HEK293 (cell line): Measurements from ENCODE around the gene CCNK.

ENCODE experiments used
- CTCF ChIA-PET: fragments of 350-600 bp; formaldehyde crosslinking; extraction: SDS; loops from one replicate; lab custom pipeline; 2021; ENCODE audit warnings: antibody characterized with exemption; lab: Yijun Ruan, JAX
- POLR2A ChIA-PET: fragments of 300-600 bp; formaldehyde crosslinking; extraction: SDS; loops from one replicate; lab custom pipeline; 2020; ENCODE audit warnings: antibody characterized with exemption, inconsistent platforms; lab: Yijun Ruan, JAX
- H3K27ac ChIP-seq: fragments of 200-500 bp; sonication (Bioruptor generic); 2 replicates; pipeline ENCODE4 v1.5.1; 2014; ENCODE audit warnings: low read depth, low read length, control low read depth, inconsistent platforms; ENCODE audit errors: extremely low read depth
- H3K36me3 ChIP-seq, 2 experiments: fragments of 200-500 bp in 1 of 2; sonication (Bioruptor generic) in 1 of 2; 1 replicate in 1 of 2; 2 replicates in 1 of 2; pipeline ENCODE4 v1.5.1; 2014 to 2017; ENCODE audit warnings: inconsistent platforms in 2 of 2, low read length in 2 of 2; ENCODE audit not compliant: control insufficient read depth in 2 of 2, insufficient read depth in 1 of 2
- H3K4me1 ChIP-seq: fragments of 200-500 bp; sonication (Bioruptor generic); 2 replicates; pipeline ENCODE4 v1.5.1; 2014; ENCODE audit warnings: mild to moderate bottlenecking, low read length, inconsistent platforms; ENCODE audit not compliant: control insufficient read depth, insufficient read depth
- H3K4me3 ChIP-seq: 2 replicates; pipeline ENCODE4 v1.5.1; 2011; ENCODE audit warnings: low read depth, mild to moderate bottlenecking, control low read depth, low read length, moderate library complexity
- H3K9me3 ChIP-seq: fragments of 200-500 bp; sonication (Bioruptor generic); 2 replicates; pipeline ENCODE4 v1.5.1; 2014; ENCODE audit warnings: low read depth, low read length, inconsistent platforms; ENCODE audit not compliant: control insufficient read depth, insufficient read depth
- EGR2 ChIP-seq: fragments of 450-650 bp; formaldehyde crosslinking; IDR thresholded peaks from 2 replicates; pipeline ENCODE4 v1.5.1; 2016; ENCODE audit warnings: low read depth, missing biosample characterization, missing genetic modification characterization
- IKZF3 ChIP-seq: fragments of 450-650 bp; IDR thresholded peaks from 2 replicates; pipeline ENCODE4 v1.5.0; 2018; ENCODE audit warnings: missing biosample characterization, mild to moderate bottlenecking, missing genetic modification characterization, moderate library complexity
- KLF1 ChIP-seq: fragments of 450-650 bp; formaldehyde crosslinking; IDR thresholded peaks from 2 replicates; pipeline ENCODE4 v1.5.1; 2016; ENCODE audit warnings: missing biosample characterization, missing genetic modification characterization
- KLF9 ChIP-seq: fragments of 450-650 bp; formaldehyde crosslinking; IDR thresholded peaks from 2 replicates; pipeline ENCODE4 v1.5.1; 2016; ENCODE audit warnings: missing biosample characterization, missing genetic modification characterization, low read depth
- ZNF138 ChIP-seq: fragments of 450-650 bp; formaldehyde crosslinking; IDR thresholded peaks from 2 replicates; pipeline ENCODE4 v1.5.1; 2016; ENCODE audit warnings: missing biosample characterization, missing genetic modification characterization, borderline replicate concordance
- ZNF157 ChIP-seq: fragments of 450-650 bp; formaldehyde crosslinking; IDR thresholded peaks from 2 replicates; pipeline ENCODE4 v1.5.1; 2016; ENCODE audit warnings: missing biosample characterization, missing genetic modification characterization
- ZNF169 ChIP-seq: fragments of 450-650 bp; formaldehyde crosslinking; IDR thresholded peaks from 2 replicates; pipeline ENCODE4 v1.5.1; 2016; ENCODE audit warnings: missing biosample characterization, missing genetic modification characterization
- ZNF274 ChIP-seq, 2 experiments: fragments of 200-500 bp in 1 of 2; fragments of 450-650 bp in 1 of 2; sonication (Bioruptor generic) in 1 of 2; formaldehyde crosslinking in 1 of 2; IDR thresholded peaks; 2 replicates each; pipeline versions ENCODE4 v1.5.1 to v1.6.1; 2014 to 2016; ENCODE audit warnings: borderline replicate concordance in 1 of 2, inconsistent platforms in 1 of 2, low read length in 1 of 2, missing biosample characterization in 1 of 2, missing genetic modification characterization in 1 of 2
- ZNF292 ChIP-seq: fragments of 450-650 bp; formaldehyde crosslinking; IDR thresholded peaks from 2 replicates; pipeline ENCODE4 v1.5.1; 2016; ENCODE audit warnings: low read depth, missing biosample characterization, missing genetic modification characterization, borderline replicate concordance
- ZNF354C ChIP-seq: fragments of 450-650 bp; formaldehyde crosslinking; IDR thresholded peaks from 2 replicates; pipeline ENCODE4 v1.5.1; 2016; ENCODE audit warnings: missing biosample characterization, missing genetic modification characterization, low read depth, borderline replicate concordance
- ZNF366 ChIP-seq: fragments of 450-650 bp; formaldehyde crosslinking; conservative IDR thresholded peaks from 2 replicates; pipeline ENCODE4 v1.5.1; 2016; ENCODE audit warnings: missing biosample characterization, missing genetic modification characterization
- ZNF391 ChIP-seq: fragments of 450-650 bp; formaldehyde crosslinking; IDR thresholded peaks from 2 replicates; pipeline ENCODE4 v1.5.1; 2016; ENCODE audit warnings: low read depth, missing biosample characterization, missing genetic modification characterization, borderline replicate concordance
- ZNF423 ChIP-seq: fragments of 450-650 bp; formaldehyde crosslinking; IDR thresholded peaks from 2 replicates; pipeline ENCODE4 v1.5.1; 2016; ENCODE audit warnings: missing biosample characterization, missing genetic modification characterization
- ZNF530 ChIP-seq: fragments of 450-650 bp; formaldehyde crosslinking; IDR thresholded peaks from 2 replicates; pipeline ENCODE4 v1.5.1; 2016; ENCODE audit warnings: low read depth, missing biosample characterization, missing genetic modification characterization
- ZNF549 ChIP-seq: fragments of 450-650 bp; IDR thresholded peaks from 2 replicates; pipeline ENCODE4 v1.5.1; 2018; ENCODE audit warnings: missing biosample characterization, missing genetic modification characterization, mild to moderate bottlenecking, inconsistent platforms, moderate library complexity
- ZNF571 ChIP-seq: fragments of 450-650 bp; formaldehyde crosslinking; IDR thresholded peaks from 2 replicates; pipeline ENCODE4 v1.5.0; 2017; ENCODE audit warnings: missing biosample characterization, missing genetic modification characterization
- ZNF626 ChIP-seq: fragments of 450-650 bp; sonication (Bioruptor Pico); formaldehyde crosslinking; IDR thresholded peaks from 2 replicates; pipeline ENCODE4 v1.5.1; 2018; ENCODE audit warnings: missing biosample characterization, missing genetic modification characterization, inconsistent platforms
- ZNF658 ChIP-seq: fragments of 450-650 bp; formaldehyde crosslinking; IDR thresholded peaks from 2 replicates; pipeline ENCODE4; 2016; ENCODE audit warnings: missing biosample characterization, missing genetic modification characterization
- ZNF701 ChIP-seq: fragments of 450-650 bp; formaldehyde crosslinking; IDR thresholded peaks from 2 replicates; pipeline ENCODE4 v1.5.1; 2016; ENCODE audit warnings: missing biosample characterization, missing genetic modification characterization
- ZNF76 ChIP-seq: fragments of 450-650 bp; formaldehyde crosslinking; IDR thresholded peaks from 2 replicates; pipeline ENCODE4; 2016; ENCODE audit warnings: low read depth, missing biosample characterization, missing genetic modification characterization, borderline replicate concordance
- ZNF777 ChIP-seq: fragments of 450-650 bp; formaldehyde crosslinking; IDR thresholded peaks from 2 replicates; pipeline ENCODE4 v1.5.1; 2017; ENCODE audit warnings: missing biosample characterization, missing genetic modification characterization, borderline replicate concordance
- ZNF785 ChIP-seq: fragments of 450-650 bp; formaldehyde crosslinking; IDR thresholded peaks from 2 replicates; pipeline ENCODE4 v1.5.1; 2016; ENCODE audit warnings: missing biosample characterization, missing genetic modification characterization
- ZNF830 ChIP-seq: fragments of 450-650 bp; IDR thresholded peaks from 2 replicates; pipeline ENCODE4 v1.5.0; 2018; ENCODE audit warnings: missing biosample characterization, missing genetic modification characterization, low read depth, mild to moderate bottlenecking, moderate library complexity
- TF ChIP-seq, protein P1 (sequence below): fragments of 450-650 bp; formaldehyde crosslinking; IDR thresholded peaks from 2 replicates; pipeline ENCODE4 v1.5.1; 2016; ENCODE audit warnings: missing biosample characterization, missing genetic modification characterization
- TF ChIP-seq, protein P2 (sequence below): fragments of 450-650 bp; formaldehyde crosslinking; IDR thresholded peaks from 2 replicates; pipeline ENCODE4 v1.5.1; 2016; ENCODE audit warnings: missing biosample characterization, missing genetic modification characterization
- TF ChIP-seq, protein P3 (sequence below): fragments of 450-650 bp; formaldehyde crosslinking; IDR thresholded peaks from 2 replicates; pipeline ENCODE4 v1.5.1; 2017; ENCODE audit warnings: missing biosample characterization, missing genetic modification characterization
- TF ChIP-seq, protein P4 (sequence below): sonication (generic); formaldehyde crosslinking; IDR thresholded peaks from 2 replicates; pipeline ENCODE4 v1.8.1; 2022; ENCODE audit warnings: mild to moderate bottlenecking, moderate library complexity, missing genetic modification reagents
- TF ChIP-seq, protein P5 (sequence below): fragments of 450-650 bp; formaldehyde crosslinking; IDR thresholded peaks from 2 replicates; pipeline ENCODE4 v1.5.1; 2016; ENCODE audit warnings: missing biosample characterization, missing genetic modification characterization, borderline replicate concordance
- TF ChIP-seq, protein P6 (sequence below): fragments of 450-650 bp; formaldehyde crosslinking; IDR thresholded peaks from 2 replicates; pipeline ENCODE4 v1.5.1; 2017; ENCODE audit warnings: missing biosample characterization, missing genetic modification characterization

CCNK gene

DNA sequence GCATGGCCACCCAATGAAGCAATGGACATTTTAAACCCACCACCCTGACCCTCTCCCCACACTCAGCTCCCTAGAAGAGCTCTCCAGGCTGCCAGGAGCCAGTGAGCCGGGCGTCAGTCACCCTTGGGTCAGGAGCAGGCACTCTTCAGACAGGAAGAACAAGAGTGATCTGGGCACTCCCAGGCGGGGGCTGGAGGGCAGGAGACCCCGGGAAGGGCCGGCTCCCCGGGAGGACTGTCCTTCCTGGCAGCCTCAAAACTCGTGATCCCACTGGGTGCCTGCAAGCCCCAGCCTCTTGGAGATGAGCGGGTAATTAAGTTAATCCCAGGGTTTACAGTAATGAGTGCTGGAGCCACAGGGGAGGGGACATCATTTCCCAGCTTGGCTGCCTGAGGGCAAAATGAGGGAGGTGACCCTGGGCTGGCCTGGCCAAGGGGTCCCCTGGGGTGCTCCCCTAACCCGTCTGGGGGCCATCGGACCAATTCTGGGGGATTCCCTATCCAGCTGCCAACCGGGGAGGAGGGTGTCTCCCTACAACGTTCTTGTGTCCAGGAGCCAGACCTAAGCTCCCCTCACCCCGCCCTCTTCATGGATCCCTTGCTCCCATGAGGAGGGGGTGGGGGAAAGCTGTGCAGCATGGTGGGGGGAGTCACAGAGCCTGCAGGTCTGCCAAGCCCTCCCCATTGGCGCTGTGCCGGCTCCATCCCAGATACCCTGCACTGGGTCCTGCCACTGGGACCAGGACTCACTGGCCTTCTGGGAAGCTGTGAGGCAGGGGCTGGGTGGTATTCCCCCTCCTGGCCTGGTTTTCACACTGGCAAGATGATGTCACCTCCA lies 59.2 kb downstream of the CCNK start:
- Histone ChIP-seq H3K4me3 (no peak overlapping the region), H3K27ac (no peak overlapping the region), H3K9me3 (no peaks in the 10 kb centered on the region), H3K4me1 (peaks cover 4% of the 10 kb centered on the region), H3K36me3 (no peaks in the 10 kb centered on the region)
- ChIA-PET POLR2A (no interaction called here), CTCF (interaction anchor here (0.6 to 0.7 kb wide), 3 partner anchors 8 to 398 kb away, joined by 3 read pairs; no protein-coding TSS in a partner anchor)
- TF ChIP-seq ZNF76 (tag by site-specific recombination) (peak; percentile 70), ZNF274 (IDR thresholded peaks at IDR 0.05; ENCODE audit: low read length) (no peak), ZNF274 (tag by site-specific recombination; IDR thresholded peaks at IDR 0.05; ENCODE audit: borderline replicate concordance) (no peak), ZNF626 (tag by site-specific recombination) (no peak), IKZF3 (tag by site-specific recombination) (0 out of 2 replicates have a peak, but pooled peaks have one; percentile 24), ZNF571 (tag by site-specific recombination) (no peak), ZNF391 (tag by site-specific recombination) (no peak), ZNF830 (no peak), ZNF157 (tag by site-specific recombination) (no peak), ZNF785 (no peak), ZNF366 (no peak), ZNF549 (tag by site-specific recombination) (no peak), ZNF169 (no peak), ZNF423 (tag by site-specific recombination) (peak; percentile 59; the same call in 1 of the 2 replicates), KLF9 (no peak), ZNF658 (tag by site-specific recombination) (no peak), ZNF701 (tag by site-specific recombination) (no peak), ZNF292 (tag by site-specific recombination) (no peak), KLF1 (tag by site-specific recombination) (no peak), ZNF530 (tag by site-specific recombination) (no peak), ZNF777 (tag by site-specific recombination) (no peak), ZNF138 (tag by site-specific recombination) (no peak), ZNF354C (no peak), EGR2 (tag by site-specific recombination) (no peak)
- TF ChIP-seq, protein P1, sequence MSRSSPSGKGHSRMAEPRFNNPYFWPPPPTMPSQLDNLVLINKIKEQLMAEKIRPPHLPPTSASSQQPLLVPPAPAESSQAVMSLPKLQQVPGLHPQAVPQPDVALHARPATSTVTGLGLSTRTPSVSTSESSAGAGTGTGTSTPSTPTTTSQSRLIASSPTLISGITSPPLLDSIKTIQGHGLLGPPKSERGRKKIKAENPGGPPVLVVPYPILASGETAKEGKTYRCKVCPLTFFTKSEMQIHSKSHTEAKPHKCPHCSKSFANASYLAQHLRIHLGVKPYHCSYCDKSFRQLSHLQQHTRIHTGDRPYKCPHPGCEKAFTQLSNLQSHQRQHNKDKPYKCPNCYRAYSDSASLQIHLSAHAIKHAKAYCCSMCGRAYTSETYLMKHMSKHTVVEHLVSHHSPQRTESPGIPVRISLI (tag by site-specific recombination) = no peak
- TF ChIP-seq, protein P2, sequence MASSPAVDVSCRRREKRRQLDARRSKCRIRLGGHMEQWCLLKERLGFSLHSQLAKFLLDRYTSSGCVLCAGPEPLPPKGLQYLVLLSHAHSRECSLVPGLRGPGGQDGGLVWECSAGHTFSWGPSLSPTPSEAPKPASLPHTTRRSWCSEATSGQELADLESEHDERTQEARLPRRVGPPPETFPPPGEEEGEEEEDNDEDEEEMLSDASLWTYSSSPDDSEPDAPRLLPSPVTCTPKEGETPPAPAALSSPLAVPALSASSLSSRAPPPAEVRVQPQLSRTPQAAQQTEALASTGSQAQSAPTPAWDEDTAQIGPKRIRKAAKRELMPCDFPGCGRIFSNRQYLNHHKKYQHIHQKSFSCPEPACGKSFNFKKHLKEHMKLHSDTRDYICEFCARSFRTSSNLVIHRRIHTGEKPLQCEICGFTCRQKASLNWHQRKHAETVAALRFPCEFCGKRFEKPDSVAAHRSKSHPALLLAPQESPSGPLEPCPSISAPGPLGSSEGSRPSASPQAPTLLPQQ (tag by site-specific recombination) = no peak
- TF ChIP-seq, protein P3, sequence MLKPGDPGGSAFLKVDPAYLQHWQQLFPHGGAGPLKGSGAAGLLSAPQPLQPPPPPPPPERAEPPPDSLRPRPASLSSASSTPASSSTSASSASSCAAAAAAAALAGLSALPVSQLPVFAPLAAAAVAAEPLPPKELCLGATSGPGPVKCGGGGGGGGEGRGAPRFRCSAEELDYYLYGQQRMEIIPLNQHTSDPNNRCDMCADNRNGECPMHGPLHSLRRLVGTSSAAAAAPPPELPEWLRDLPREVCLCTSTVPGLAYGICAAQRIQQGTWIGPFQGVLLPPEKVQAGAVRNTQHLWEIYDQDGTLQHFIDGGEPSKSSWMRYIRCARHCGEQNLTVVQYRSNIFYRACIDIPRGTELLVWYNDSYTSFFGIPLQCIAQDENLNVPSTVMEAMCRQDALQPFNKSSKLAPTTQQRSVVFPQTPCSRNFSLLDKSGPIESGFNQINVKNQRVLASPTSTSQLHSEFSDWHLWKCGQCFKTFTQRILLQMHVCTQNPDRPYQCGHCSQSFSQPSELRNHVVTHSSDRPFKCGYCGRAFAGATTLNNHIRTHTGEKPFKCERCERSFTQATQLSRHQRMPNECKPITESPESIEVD (tag by site-specific recombination) = no peak
- TF ChIP-seq, protein P4, sequence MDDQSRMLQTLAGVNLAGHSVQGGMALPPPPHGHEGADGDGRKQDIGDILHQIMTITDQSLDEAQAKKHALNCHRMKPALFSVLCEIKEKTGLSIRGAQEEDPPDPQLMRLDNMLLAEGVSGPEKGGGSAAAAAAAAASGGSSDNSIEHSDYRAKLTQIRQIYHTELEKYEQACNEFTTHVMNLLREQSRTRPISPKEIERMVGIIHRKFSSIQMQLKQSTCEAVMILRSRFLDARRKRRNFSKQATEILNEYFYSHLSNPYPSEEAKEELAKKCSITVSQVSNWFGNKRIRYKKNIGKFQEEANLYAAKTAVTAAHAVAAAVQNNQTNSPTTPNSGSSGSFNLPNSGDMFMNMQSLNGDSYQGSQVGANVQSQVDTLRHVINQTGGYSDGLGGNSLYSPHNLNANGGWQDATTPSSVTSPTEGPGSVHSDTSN (CRISPR knock-in tag) = no peak
- TF ChIP-seq, protein P5, sequence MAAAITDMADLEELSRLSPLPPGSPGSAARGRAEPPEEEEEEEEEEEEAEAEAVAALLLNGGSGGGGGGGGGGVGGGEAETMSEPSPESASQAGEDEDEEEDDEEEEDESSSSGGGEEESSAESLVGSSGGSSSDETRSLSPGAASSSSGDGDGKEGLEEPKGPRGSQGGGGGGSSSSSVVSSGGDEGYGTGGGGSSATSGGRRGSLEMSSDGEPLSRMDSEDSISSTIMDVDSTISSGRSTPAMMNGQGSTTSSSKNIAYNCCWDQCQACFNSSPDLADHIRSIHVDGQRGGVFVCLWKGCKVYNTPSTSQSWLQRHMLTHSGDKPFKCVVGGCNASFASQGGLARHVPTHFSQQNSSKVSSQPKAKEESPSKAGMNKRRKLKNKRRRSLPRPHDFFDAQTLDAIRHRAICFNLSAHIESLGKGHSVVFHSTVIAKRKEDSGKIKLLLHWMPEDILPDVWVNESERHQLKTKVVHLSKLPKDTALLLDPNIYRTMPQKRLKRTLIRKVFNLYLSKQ (tag by site-specific recombination) = no peak
- TF ChIP-seq, protein P6, sequence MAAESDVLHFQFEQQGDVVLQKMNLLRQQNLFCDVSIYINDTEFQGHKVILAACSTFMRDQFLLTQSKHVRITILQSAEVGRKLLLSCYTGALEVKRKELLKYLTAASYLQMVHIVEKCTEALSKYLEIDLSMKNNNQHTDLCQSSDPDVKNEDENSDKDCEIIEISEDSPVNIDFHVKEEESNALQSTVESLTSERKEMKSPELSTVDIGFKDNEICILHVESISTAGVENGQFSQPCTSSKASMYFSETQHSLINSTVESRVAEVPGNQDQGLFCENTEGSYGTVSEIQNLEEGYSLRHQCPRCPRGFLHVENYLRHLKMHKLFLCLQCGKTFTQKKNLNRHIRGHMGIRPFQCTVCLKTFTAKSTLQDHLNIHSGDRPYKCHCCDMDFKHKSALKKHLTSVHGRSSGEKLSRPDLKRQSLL = no peak
